Spleen (tissue), 3 donors: ENCODE results near the gene SFTPB.

Experiments used
- POLR2A ChIP-seq, 3 donors: fragments of 450-650 bp; IDR thresholded peaks; one replicate each; pipeline ENCODE4 v1.5.1; 2017; ENCODE audit warnings: antibody characterized with exemption in 3 of 3, mild to moderate bottlenecking in 1 of 3
- POLR2AphosphoS5 ChIP-seq, 3 donors: sonication (generic); formaldehyde crosslinking; IDR thresholded peaks; one replicate each; pipeline ENCODE4 v1.5.1; 2017; ENCODE audit warnings: antibody characterized with exemption in 3 of 3

- TF ChIP-seq POLR2AphosphoS5 (IDR thresholded peaks at IDR 0.05) (no peak), POLR2A (IDR thresholded peaks at IDR 0.05) (no peak)
These were observed 56.7 kb downstream of the SFTPB start for GRCh38 chr2:85611217-85611704.
